Body of pancreas (tissue), 4 donors: Measurements from ENCODE around the gene RET. TPM values are rescaled to one million over a fixed set of nuclear protein-coding genes. Genes with fewer than 3 reads are reported as not detected.

Source experiments
- ATAC-seq: fragments of 150-250 bp; one replicate; pipeline ENCODE4 v1.9.1; 2016
- DNase-seq, 4 donors: peaks; one replicate each; pipeline ENCODE4 v3.0.0-alpha.2; 2019
- H3K27ac ChIP-seq, 4 donors: fragments of 200-600 bp; sonication (generic); 1 replicate in 3 of 4; 2 replicates in 1 of 4; pipeline versions ENCODE4 v1.5.1 to v1.6.1; 2016 to 2019; ENCODE audit warnings: mild to moderate bottlenecking in 1 of 4, mixed read lengths in 1 of 4, moderate library complexity in 1 of 4
- H3K27me3 ChIP-seq, 2 donors: fragments of 200-600 bp; sonication (generic); one replicate each; pipeline ENCODE4 v1.6.0; 2016; ENCODE audit warnings: mild to moderate bottlenecking in 1 of 2
- H3K36me3 ChIP-seq, 2 donors: fragments of 200-600 bp; sonication (generic); replicated peaks in 1 of 2; 2 replicates each; pipeline ENCODE4 v1.5.1; 2016; ENCODE audit warnings: low read depth in 2 of 2; ENCODE audit not compliant: insufficient read depth in 1 of 2
- H3K4me1 ChIP-seq: fragments of 200-600 bp; sonication (generic); one replicate; pipeline ENCODE4 v1.6.0; 2016
- H3K4me3 ChIP-seq, 2 donors: fragments of 200-600 bp; sonication (generic); 1 replicate in 1 of 2; 2 replicates in 1 of 2; pipeline ENCODE4 v1.5.1; 2016 to 2019
- H3K9me3 ChIP-seq, 3 donors: fragments of 200-600 bp; sonication (generic); 1 replicate in 2 of 3; 2 replicates in 1 of 3; pipeline ENCODE4 v1.5.1; 2016
- CTCF ChIP-seq, 7 experiments: fragments of 450-650 bp in 4 of 7; fragments of 200-600 bp in 3 of 7; sonication (generic) in 3 of 7; IDR thresholded peaks; one replicate each; pipeline ENCODE4 v1.5.1; 2016 to 2019; ENCODE audit warnings: antibody characterized with exemption in 7 of 7
- POLR2A ChIP-seq, 3 donors: fragments of 450-650 bp; IDR thresholded peaks; one replicate each; pipeline ENCODE4 v1.6.1; 2016; ENCODE audit warnings: antibody characterized with exemption in 3 of 3, mild to moderate bottlenecking in 2 of 3
- WGBS, 2 donors: methylation state at CpG; one replicate each; pipeline ENCODE4 v1.1.5; 2017; 5-methylcytosine and 5-hydroxymethylcytosine counted together
- intact Hi-C: fragments of 100-400 bp; cut with DNase I; formaldehyde crosslinking; loops from one replicate; pipeline ENCODE4 v1.15.1; 2023
- total RNA-seq, 2 donors: library from RNA; depleted of rRNA; stranded (reverse); fragments of >200 nt; gene quantifications; one replicate each; pipeline ENCODE4 v1.1.0, GENCODE V29; 2016

The RET gene
- total RNA-seq, 2 donors from 2014 or later, result 0.78 to 1.6 TPM

GRCh38 chr10:43060291-43060690 lies 16.6 kb upstream of the RET start:
- Histone ChIP-seq H3K4me3 (no peak overlapping the region), H3K36me3 (no peaks in the 10 kb centered on the region), H3K27me3 (no peaks in the 10 kb centered on the region), H3K9me3 (no peaks in the 10 kb centered on the region), H3K27ac (no peak overlapping the region), H3K4me1 (no peaks in the 10 kb centered on the region)
- peak in 2 of 4 donors; percentile 27 to 32 for DNase-seq
- WGBS, 2 donors, result 34 to 46% methylated on average over 5 to 6 of the region's 6 CpGs
- no peak for ATAC-seq
- TF ChIP-seq POLR2A (IDR thresholded peaks at IDR 0.05), result no peak
- no peak for TF ChIP-seq CTCF (IDR thresholded peaks at IDR 0.05)
- intact Hi-C loops, result no loop called here

- no peak for TF ChIP-seq POLR2A (IDR thresholded peaks at IDR 0.05)
- H3K36me3 ChIP-seq, result no peaks in the 10 kb centered on the region
- H3K27ac ChIP-seq, result no peak overlapping the region
- no peaks in the 10 kb centered on the region for H3K4me1 ChIP-seq
- intact Hi-C loops, result no loop called here
- no peaks in the 10 kb centered on the region for H3K27me3 ChIP-seq
- no peaks in the 10 kb centered on the region for H3K9me3 ChIP-seq
- no peak overlapping the region for H3K4me3 ChIP-seq
- WGBS, 2 donors, result 84 to 100% methylated on average over 4 to 8 of the region's 8 CpGs
- ATAC-seq (no peak), DNase-seq (no peak)
Measured at GRCh38 chr10:43061331-43061730, 15.5 kb upstream of the RET start.

GRCh38 chr10:43061760-43062159 lies 15.1 kb upstream of the RET start:
- no peaks in the 10 kb centered on the region for H3K4me1 ChIP-seq
- H3K36me3 ChIP-seq, result no peaks in the 10 kb centered on the region
- TF ChIP-seq POLR2A (IDR thresholded peaks at IDR 0.05) (no peak), CTCF (IDR thresholded peaks at IDR 0.05) (no peak)
- WGBS, 2 donors, result 88 to 92% methylated on average over 7 to 9 of the region's 9 CpGs
- no peaks in the 10 kb centered on the region for H3K9me3 ChIP-seq
- no peak for DNase-seq
- H3K4me3 ChIP-seq, result no peak overlapping the region
- H3K27ac ChIP-seq, result no peak overlapping the region
- intact Hi-C loops, result no loop called here
- ATAC-seq, result no peak
- no peaks in the 10 kb centered on the region for H3K27me3 ChIP-seq

- Histone ChIP-seq H3K36me3 (no peaks in the 10 kb centered on the region), H3K9me3 (no peaks in the 10 kb centered on the region), H3K4me3 (no peak overlapping the region), H3K27ac (no peak overlapping the region), H3K4me1 (no peaks in the 10 kb centered on the region), H3K27me3 (no peaks in the 10 kb centered on the region)
- no peak for TF ChIP-seq CTCF (IDR thresholded peaks at IDR 0.05)
- ATAC-seq (no peak), DNase-seq (no peak)
- WGBS, 2 donors, result 90 to 92% methylated on average over 9 to 18 of the region's 18 CpGs
- intact Hi-C loops, result no loop called here
Measured at GRCh38 chr10:43062402-43063160, 14.3 kb upstream of the RET start.

GRCh38 chr10:43064331-43065075 lies 12.4 kb upstream of the RET start:
- intact Hi-C loops, result no loop called here
- TF ChIP-seq CTCF (IDR thresholded peaks at IDR 0.05) (no peak), POLR2A (IDR thresholded peaks at IDR 0.05) (no peak)
- ATAC-seq, result no peak
- H3K27me3 ChIP-seq, result no peaks in the 10 kb centered on the region
- H3K27ac ChIP-seq, result no peak overlapping the region
- 55 to 70% methylated on average over 8 to 11 of the region's 11 CpGs for WGBS, 2 donors
- no peaks in the 10 kb centered on the region for H3K36me3 ChIP-seq
- no peaks in the 10 kb centered on the region for H3K9me3 ChIP-seq
- H3K4me3 ChIP-seq, result no peak overlapping the region
- H3K4me1 ChIP-seq, result no peaks in the 10 kb centered on the region
- DNase-seq, result no peak
